NCI-H2107 (cell line): Measurements from ENCODE around the gene SARS1.

Source experiments
- DNase-seq: peaks from one replicate; lab custom pipeline; 2025; lab: John Stamatoyannopoulos, UW

Gene SARS1

GRCh38 chr1:109262231-109263055 lies 48.7 kb downstream of the SARS1 start:
- no peak for DNase-seq

GRCh38 chr1:109263234-109263596 lies 49.5 kb downstream of the SARS1 start:
- DNase-seq = no peak

GRCh38 chr1:109263597-109264378 lies 50.1 kb downstream of the SARS1 start:
- no peak for DNase-seq

- no peak for DNase-seq
Measured at GRCh38 chr1:109264379-109264755, 50.6 kb downstream of the SARS1 start.

GRCh38 chr1:109265016-109265415 lies 51.3 kb downstream of the SARS1 start:
- no peak for DNase-seq

GRCh38 chr1:109265741-109266330 lies 52.1 kb downstream of the SARS1 start:
- DNase-seq = no peak

- no peak for DNase-seq
Measured at GRCh38 chr1:109266965-109267364, 53.2 kb downstream of the SARS1 start.

GRCh38 chr1:109267743-109268300 lies 54.1 kb downstream of the SARS1 start:
- DNase-seq = no peak

- DNase-seq = no peak
Measured at GRCh38 chr1:109268431-109269211, 54.9 kb downstream of the SARS1 start.

- no peak for DNase-seq
Measured at GRCh38 chr1:109269212-109269980, 55.7 kb downstream of the SARS1 start.

- no peak for DNase-seq
Measured at GRCh38 chr1:109269981-109270622, 56.4 kb downstream of the SARS1 start.

GRCh38 chr1:109270623-109271317 lies 57.1 kb downstream of the SARS1 start:
- DNase-seq = no peak

GRCh38 chr1:109271458-109271857 lies 57.7 kb downstream of the SARS1 start:
- DNase-seq = no peak

- DNase-seq = no peak
Measured at GRCh38 chr1:109272021-109272799, 58.5 kb downstream of the SARS1 start.

GRCh38 chr1:109272831-109273547 lies 59.3 kb downstream of the SARS1 start:
- DNase-seq = no peak

GRCh38 chr1:109273570-109274288 lies 60.0 kb downstream of the SARS1 start:
- DNase-seq = no peak

GRCh38 chr1:109274533-109275476 lies 61.1 kb downstream of the SARS1 start:
- no peak for DNase-seq
